ENCODE data around the gene WWC2.
"Not testable (repeated sequence)": the region's sequence is repeated elsewhere in the genome, so short reads cannot be mapped to it uniquely, and the experiment has no call there.

Gene WWC2

GRCh38 chr4:183101956-183102480, 3.0 kb downstream of the WWC2 start:
- Histone ChIP-seq H3K27me3 (ENCODE audit: control insufficient read depth in 1 of 2, insufficient read depth in 2 of 2, low read length in 2 of 2) (no peaks in the 10 kb centered on the region), H3K4me1 (ENCODE audit: insufficient read depth, low read length) (peaks cover 19% of the 10 kb centered on the region), H3K27ac (ENCODE audit: low read depth, low read length) (no peak overlapping the region), H3K4me3 (ENCODE audit: low read depth in 1 of 2, low read length in 2 of 2) (no peak overlapping the region), H3K9me3 (ENCODE audit: low read length) (no peaks in the 10 kb centered on the region), H3K9ac (ENCODE audit: low read length) (no peak overlapping the region), H3K36me3 (ENCODE audit: insufficient read depth, low read length) (no peaks in the 10 kb centered on the region)

- peaks cover 19% of the 10 kb centered on the region for H3K4me1 ChIP-seq (ENCODE audit: insufficient read depth, low read length)
- no peak overlapping the region for H3K4me3 ChIP-seq (ENCODE audit: low read depth in 1 of 2, low read length in 2 of 2)
- no peaks in the 10 kb centered on the region for H3K27me3 ChIP-seq (ENCODE audit: control insufficient read depth in 1 of 2, insufficient read depth in 2 of 2, low read length in 2 of 2)
- H3K36me3 ChIP-seq (ENCODE audit: insufficient read depth, low read length) = no peaks in the 10 kb centered on the region
- no peak overlapping the region for H3K9ac ChIP-seq (ENCODE audit: low read length)
- no peak overlapping the region for H3K27ac ChIP-seq (ENCODE audit: low read depth, low read length)
- no peaks in the 10 kb centered on the region for H3K9me3 ChIP-seq (ENCODE audit: low read length)
Observed at GRCh38 chr4:183105092-183105491, 6.0 kb downstream of the WWC2 start.

- H3K4me3 ChIP-seq (ENCODE audit: low read depth in 1 of 2, low read length in 2 of 2) = no peak overlapping the region
- H3K9me3 ChIP-seq (ENCODE audit: low read length) = no peaks in the 10 kb centered on the region
- H3K4me1 ChIP-seq (ENCODE audit: insufficient read depth, low read length) = peaks cover 6% of the 10 kb centered on the region
- H3K27ac ChIP-seq (ENCODE audit: low read depth, low read length) = no peak overlapping the region
- H3K9ac ChIP-seq (ENCODE audit: low read length) = no peak overlapping the region
- no peaks in the 10 kb centered on the region for H3K36me3 ChIP-seq (ENCODE audit: insufficient read depth, low read length)
- H3K27me3 ChIP-seq (ENCODE audit: control insufficient read depth in 1 of 2, insufficient read depth in 2 of 2, low read length in 2 of 2) = no peaks in the 10 kb centered on the region
Observed at GRCh38 chr4:183106839-183107238, 7.8 kb downstream of the WWC2 start.

- H3K4me3 ChIP-seq (ENCODE audit: low read depth in 1 of 2, low read length in 2 of 2) = no peak overlapping the region
- no peaks in the 10 kb centered on the region for H3K4me1 ChIP-seq (ENCODE audit: insufficient read depth, low read length)
- no peaks in the 10 kb centered on the region for H3K27me3 ChIP-seq (ENCODE audit: control insufficient read depth in 1 of 2, insufficient read depth in 2 of 2, low read length in 2 of 2)
- no peak overlapping the region for H3K27ac ChIP-seq (ENCODE audit: low read depth, low read length)
- no peak overlapping the region for H3K9ac ChIP-seq (ENCODE audit: low read length)
- H3K9me3 ChIP-seq (ENCODE audit: low read length) = no peaks in the 10 kb centered on the region
- no peaks in the 10 kb centered on the region for H3K36me3 ChIP-seq (ENCODE audit: insufficient read depth, low read length)
Observed at GRCh38 chr4:183107891-183108459, 8.9 kb downstream of the WWC2 start.

GRCh38 chr4:183110244-183110643, 11.2 kb downstream of the WWC2 start:
- no peaks in the 10 kb centered on the region for H3K9me3 ChIP-seq (ENCODE audit: low read length)
- H3K27me3 ChIP-seq (ENCODE audit: control insufficient read depth in 1 of 2, insufficient read depth in 2 of 2, low read length in 2 of 2) = no peaks in the 10 kb centered on the region
- no peak overlapping the region for H3K27ac ChIP-seq (ENCODE audit: low read depth, low read length)
- H3K4me1 ChIP-seq (ENCODE audit: insufficient read depth, low read length) = peaks cover 11% of the 10 kb centered on the region
- H3K4me3 ChIP-seq (ENCODE audit: low read depth in 1 of 2, low read length in 2 of 2) = no peak overlapping the region
- no peaks in the 10 kb centered on the region for H3K36me3 ChIP-seq (ENCODE audit: insufficient read depth, low read length)
- H3K9ac ChIP-seq (ENCODE audit: low read length) = no peak overlapping the region

- Histone ChIP-seq H3K4me3 (ENCODE audit: low read depth in 1 of 2, low read length in 2 of 2) (no peak overlapping the region), H3K9ac (ENCODE audit: low read length) (no peak overlapping the region), H3K9me3 (ENCODE audit: low read length) (no peaks in the 10 kb centered on the region), H3K27ac (ENCODE audit: low read depth, low read length) (no peak overlapping the region), H3K4me1 (ENCODE audit: insufficient read depth, low read length) (peaks cover 11% of the 10 kb centered on the region), H3K27me3 (ENCODE audit: control insufficient read depth in 1 of 2, insufficient read depth in 2 of 2, low read length in 2 of 2) (no peaks in the 10 kb centered on the region), H3K36me3 (ENCODE audit: insufficient read depth, low read length) (no peaks in the 10 kb centered on the region)
Observed at GRCh38 chr4:183111452-183111885, 12.4 kb downstream of the WWC2 start.

GRCh38 chr4:183118141-183118540, 19.1 kb downstream of the WWC2 start:
- Histone ChIP-seq H3K36me3 (ENCODE audit: insufficient read depth, low read length) (no peaks in the 10 kb centered on the region), H3K4me1 (ENCODE audit: insufficient read depth, low read length) (peaks cover 31% of the 10 kb centered on the region), H3K27me3 (ENCODE audit: control insufficient read depth in 1 of 2, insufficient read depth in 2 of 2, low read length in 2 of 2) (no peaks in the 10 kb centered on the region), H3K9me3 (ENCODE audit: low read length) (no peaks in the 10 kb centered on the region), H3K4me3 (ENCODE audit: low read depth in 1 of 2, low read length in 2 of 2) (no peak overlapping the region), H3K27ac (ENCODE audit: low read depth, low read length) (no peak overlapping the region), H3K9ac (ENCODE audit: low read length) (no peak overlapping the region)

GRCh38 chr4:183118585-183118984, 19.5 kb downstream of the WWC2 start:
- no peaks in the 10 kb centered on the region for H3K27me3 ChIP-seq (ENCODE audit: control insufficient read depth in 1 of 2, insufficient read depth in 2 of 2, low read length in 2 of 2)
- peaks cover 34% of the 10 kb centered on the region for H3K4me1 ChIP-seq (ENCODE audit: insufficient read depth, low read length)
- no peak overlapping the region for H3K27ac ChIP-seq (ENCODE audit: low read depth, low read length)
- no peaks in the 10 kb centered on the region for H3K36me3 ChIP-seq (ENCODE audit: insufficient read depth, low read length)
- H3K9ac ChIP-seq (ENCODE audit: low read length) = no peak overlapping the region
- H3K4me3 ChIP-seq (ENCODE audit: low read depth in 1 of 2, low read length in 2 of 2) = no peak overlapping the region
- H3K9me3 ChIP-seq (ENCODE audit: low read length) = no peaks in the 10 kb centered on the region

- H3K36me3 ChIP-seq (ENCODE audit: insufficient read depth, low read length); H3K4me3 ChIP-seq (ENCODE audit: low read depth in 1 of 2, low read length in 2 of 2); H3K27ac ChIP-seq (ENCODE audit: low read depth, low read length); H3K9me3 ChIP-seq (ENCODE audit: low read length); H3K27me3 ChIP-seq (ENCODE audit: control insufficient read depth in 1 of 2, insufficient read depth in 2 of 2, low read length in 2 of 2); H3K9ac ChIP-seq (ENCODE audit: low read length): not testable (repeated sequence)
- H3K4me1 ChIP-seq (ENCODE audit: insufficient read depth, low read length) = peaks cover 40% of the 10 kb centered on the region
Observed at GRCh38 chr4:183121660-183122059, 22.6 kb downstream of the WWC2 start.

GRCh38 chr4:183124228-183124627, 25.2 kb downstream of the WWC2 start:
- Histone ChIP-seq H3K9me3 (ENCODE audit: low read length) (no peaks in the 10 kb centered on the region), H3K4me3 (ENCODE audit: low read depth in 1 of 2, low read length in 2 of 2) (no peak overlapping the region), H3K27ac (ENCODE audit: low read depth, low read length) (peak overlapping the region; percentile 28), H3K4me1 (ENCODE audit: insufficient read depth, low read length) (peaks cover 32% of the 10 kb centered on the region), H3K9ac (ENCODE audit: low read length) (no peak overlapping the region), H3K27me3 (ENCODE audit: control insufficient read depth in 1 of 2, insufficient read depth in 2 of 2, low read length in 2 of 2) (no peaks in the 10 kb centered on the region), H3K36me3 (ENCODE audit: insufficient read depth, low read length) (no peaks in the 10 kb centered on the region)

- Histone ChIP-seq H3K9me3 (ENCODE audit: low read length) (no peaks in the 10 kb centered on the region), H3K9ac (ENCODE audit: low read length) (no peak overlapping the region), H3K27me3 (ENCODE audit: control insufficient read depth in 1 of 2, insufficient read depth in 2 of 2, low read length in 2 of 2) (no peaks in the 10 kb centered on the region), H3K27ac (ENCODE audit: low read depth, low read length) (no peak overlapping the region), H3K36me3 (ENCODE audit: insufficient read depth, low read length) (no peaks in the 10 kb centered on the region), H3K4me3 (ENCODE audit: low read depth in 1 of 2, low read length in 2 of 2) (no peak overlapping the region), H3K4me1 (ENCODE audit: insufficient read depth, low read length) (peaks cover 32% of the 10 kb centered on the region)
Observed at GRCh38 chr4:183124865-183125264, 25.8 kb downstream of the WWC2 start.

- Histone ChIP-seq H3K27me3 (ENCODE audit: control insufficient read depth in 1 of 2, insufficient read depth in 2 of 2, low read length in 2 of 2) (no peaks in the 10 kb centered on the region), H3K27ac (ENCODE audit: low read depth, low read length) (no peak overlapping the region), H3K9ac (ENCODE audit: low read length) (no peak overlapping the region), H3K4me1 (ENCODE audit: insufficient read depth, low read length) (peaks cover 35% of the 10 kb centered on the region), H3K9me3 (ENCODE audit: low read length) (no peaks in the 10 kb centered on the region), H3K4me3 (ENCODE audit: low read depth in 1 of 2, low read length in 2 of 2) (no peak overlapping the region), H3K36me3 (ENCODE audit: insufficient read depth, low read length) (no peaks in the 10 kb centered on the region)
Observed at GRCh38 chr4:183129125-183129524, 30.1 kb downstream of the WWC2 start.

All from muscle layer of colon (tissue), 2 donors.